HCT116 (cell line): Measurements from ENCODE around the gene AEBP1. TPM values are rescaled to one million over a fixed set of nuclear protein-coding genes. Genes with fewer than 3 reads are reported as not detected.

Experiments used
- ATAC-seq: fragments of 200-7000 bp; cut with Tn5 transposase; 2 replicates; pipeline ENCODE4 v1.9.1; 2020; ENCODE audit warnings: mild to moderate bottlenecking, moderate library complexity
- BruUV-seq: library from RNA; stranded (reverse); fragments of 400-500 nt; replicated peaks from 2 replicates; lab custom pipeline; 2021; lab: Mats Ljungman, UMichigan
- CTCF ChIA-PET: fragments of 300-600 bp; sonication (Branson Sonifier 250); formaldehyde crosslinking; loops from one replicate; lab custom pipeline; 2021; ENCODE audit warnings: antibody characterized with exemption; lab: Charles Lee
- POLR2A ChIA-PET: fragments of 300-600, 350-600 bp; sonication (Branson Sonifier 250); formaldehyde crosslinking; loops from one replicate; lab custom pipeline; 2021; ENCODE audit warnings: antibody characterized with exemption; lab: Charles Lee
- RAD21 ChIA-PET, 2 experiments: fragments of 300-600 bp; sonication (Branson Sonifier 250); formaldehyde crosslinking; loops; one replicate each; lab custom pipeline; 2023; ENCODE audit warnings: low total read pairs in 2 of 2; ENCODE audit not compliant: uncharacterized antibody in 2 of 2, unreplicated experiment in 2 of 2, low non-redundant PET in 1 of 2; lab: Charles Lee
- DNase-seq: peaks from one replicate; pipeline ENCODE4 v3.0.0-alpha.2; 2010; ENCODE audit warnings: low read depth, low spot score
- H2AFZ ChIP-seq: fragments of 200-600 bp; shearing (Covaris generic), sonication (generic); 2 replicates; pipeline ENCODE4 v1.6.1; 2017; ENCODE audit warnings: low read depth, mixed run types, mixed read lengths, antibody characterized with exemption, low read length; ENCODE audit not compliant: poor library complexity, severe bottlenecking
- H3K27ac ChIP-seq: 2 replicates; pipeline ENCODE4 v1.5.1; 2012; ENCODE audit warnings: low read depth, low read length
- H3K27me3 ChIP-seq: fragments of 200-600 bp; sonication (generic); 2 replicates; pipeline ENCODE4 v1.6.1; 2016; ENCODE audit warnings: mixed run types, low read length, mixed read lengths; ENCODE audit not compliant: insufficient read depth
- H3K36me3 ChIP-seq, 2 experiments: fragments of 200-500 bp in 1 of 2; fragments of 200-600 bp in 1 of 2; sonication (Bioruptor generic) in 1 of 2; sonication (generic) in 1 of 2; 2 replicates each; pipeline versions ENCODE4 v1.5.1 to v1.6.1; 2014 to 2016; ENCODE audit warnings: low read length in 2 of 2, inconsistent platforms in 1 of 2, mixed read lengths in 1 of 2, mixed run types in 1 of 2; ENCODE audit not compliant: insufficient read depth in 2 of 2, control insufficient read depth in 1 of 2
- H3K4me1 ChIP-seq, 2 experiments: fragments of 200-600 bp in 1 of 2; sonication (generic) in 1 of 2; 2 replicates each; pipeline versions ENCODE4 v1.5.1 to v1.6.1; 2012 to 2017; ENCODE audit warnings: low read length in 2 of 2, inconsistent platforms in 1 of 2, mild to moderate bottlenecking in 1 of 2, mixed read lengths in 1 of 2, mixed run types in 1 of 2, moderate library complexity in 1 of 2; ENCODE audit not compliant: insufficient read depth in 2 of 2, control insufficient read depth in 1 of 2
- H3K4me2 ChIP-seq: fragments of 200-600 bp; sonication (generic); 2 replicates; pipeline ENCODE4 v1.6.1; 2017; ENCODE audit warnings: mixed run types, low read length, mixed read lengths
- H3K4me3 ChIP-seq, 2 experiments: fragments of 200-600 bp in 1 of 2; sonication (generic) in 1 of 2; replicated peaks in 1 of 2; 2 replicates each; pipeline ENCODE4 v1.5.1; 2011 to 2016; ENCODE audit warnings: low read length in 2 of 2, control low read depth in 1 of 2, low read depth in 1 of 2, mild to moderate bottlenecking in 1 of 2, mixed read lengths in 1 of 2, mixed run types in 1 of 2
- H3K79me2 ChIP-seq: fragments of 200-600 bp; sonication (generic); 2 replicates; pipeline ENCODE4 v1.6.1; 2017; ENCODE audit warnings: mild to moderate bottlenecking, mixed run types, low read length, moderate library complexity, mixed read lengths; ENCODE audit not compliant: insufficient read depth
- H3K9ac ChIP-seq: fragments of 200-600 bp; sonication (generic); 2 replicates; pipeline ENCODE4 v1.6.1; 2016; ENCODE audit warnings: low read length, mixed read lengths
- H3K9me2 ChIP-seq: fragments of 200-600 bp; sonication (generic), shearing (Covaris generic); 2 replicates; pipeline ENCODE4 v1.6.1; 2017; ENCODE audit warnings: mixed run types, mild to moderate bottlenecking, moderate library complexity; ENCODE audit not compliant: insufficient read depth
- H3K9me3 ChIP-seq, 2 experiments: fragments of 200-500 bp in 1 of 2; fragments of 200-600 bp in 1 of 2; sonication (Bioruptor generic) in 1 of 2; sonication (generic) in 1 of 2; 2 replicates each; pipeline ENCODE4 v1.6.1; 2014 to 2017; ENCODE audit warnings: low read length in 2 of 2, mixed read lengths in 2 of 2, inconsistent platforms in 1 of 2, low read depth in 1 of 2, mild to moderate bottlenecking in 1 of 2, mixed run types in 1 of 2, moderate library complexity in 1 of 2; ENCODE audit not compliant: control insufficient read depth in 1 of 2, insufficient read depth in 1 of 2
- H4K20me1 ChIP-seq: fragments of 200-600 bp; sonication (generic), shearing (Covaris generic); 2 replicates; pipeline ENCODE4 v1.6.1; 2017; ENCODE audit warnings: mixed run types, mild to moderate bottlenecking, moderate library complexity; ENCODE audit not compliant: insufficient read depth
- CBX3 ChIP-seq: IDR thresholded peaks from 2 replicates; pipeline ENCODE4 v1.6.1; 2012; ENCODE audit warnings: low read depth
- CTCF ChIP-seq, 3 experiments: fragments of 200-600 bp in 1 of 3; sonication (generic) in 1 of 3; IDR thresholded peaks in 2 of 3; conservative IDR thresholded peaks in 1 of 3; 2 replicates each; pipeline ENCODE4 v1.5.1; 2012 to 2017; ENCODE audit warnings: low read depth in 2 of 3, low read length in 2 of 3, antibody characterized with exemption in 1 of 3, borderline replicate concordance in 1 of 3, control low read depth in 1 of 3, mild to moderate bottlenecking in 1 of 3, mixed read lengths in 1 of 3, mixed run types in 1 of 3, moderate library complexity in 1 of 3; ENCODE audit not compliant: insufficient read depth in 1 of 3
- ELF1 ChIP-seq: IDR thresholded peaks from 2 replicates; pipeline ENCODE4 v1.6.1; 2012; ENCODE audit warnings: low read depth, borderline replicate concordance
- EZH2 ChIP-seq: fragments of 200-600 bp; sonication (generic); IDR thresholded peaks from 2 replicates; pipeline ENCODE4 v1.6.1; 2017; ENCODE audit warnings: antibody characterized with exemption, mixed run types
- FOSL1 ChIP-seq: IDR thresholded peaks from 2 replicates; pipeline ENCODE4 v1.6.1; 2012; ENCODE audit warnings: low read depth
- JUND ChIP-seq: IDR thresholded peaks from 2 replicates; pipeline ENCODE4 v1.6.1; 2012
- MAX ChIP-seq: IDR thresholded peaks from 2 replicates; pipeline ENCODE4 v1.6.1; 2012
- POLR2A ChIP-seq: IDR thresholded peaks from 2 replicates; pipeline ENCODE4 v1.7.0; 2011; ENCODE audit warnings: borderline replicate concordance; ENCODE audit not compliant: insufficient read depth, insufficient read length; ENCODE audit errors: extremely low read depth
- POLR2AphosphoS5 ChIP-seq: IDR thresholded peaks from 2 replicates; pipeline ENCODE4 v1.6.1; 2011; ENCODE audit warnings: mild to moderate bottlenecking, low read depth, low read length, moderate library complexity
- SIN3A ChIP-seq: IDR thresholded peaks from 2 replicates; pipeline ENCODE4 v1.6.1; 2012; ENCODE audit warnings: low read depth
- SP1 ChIP-seq: IDR thresholded peaks from 2 replicates; pipeline ENCODE4 v1.6.1; 2012; ENCODE audit warnings: low read depth
- SRF ChIP-seq: IDR thresholded peaks from 2 replicates; pipeline ENCODE4 v1.6.1; 2012; ENCODE audit warnings: low read depth
- TCF7L2 ChIP-seq: IDR thresholded peaks from 2 replicates; pipeline ENCODE4 v1.7.0; 2011; ENCODE audit warnings: borderline replicate concordance, inconsistent platforms; ENCODE audit not compliant: insufficient read depth, insufficient read length; ENCODE audit errors: extremely low read depth
- YY1 ChIP-seq: IDR thresholded peaks from 2 replicates; pipeline ENCODE4 v1.6.1; 2011; ENCODE audit warnings: low read length, low read depth, moderate library complexity, mild to moderate bottlenecking; ENCODE audit not compliant: insufficient replicate concordance; ENCODE audit errors: extremely low read depth
- ZFX ChIP-seq: fragments of 450-650 bp; IDR thresholded peaks from 2 replicates; pipeline ENCODE4 v1.6.1; 2017
- ZNF274 ChIP-seq: fragments of 200-500 bp; sonication (Bioruptor generic); IDR thresholded peaks from 2 replicates; pipeline ENCODE4 v1.6.1; 2014; ENCODE audit warnings: mild to moderate bottlenecking, low read depth, low read length, inconsistent platforms
- intact Hi-C: fragments of 100-400 bp; cut with micrococcal nuclease; formaldehyde crosslinking; loops from 2 replicates; pipeline ENCODE4 v1.10.0; 2022
- total RNA-seq: library from RNA; stranded (reverse); gene quantifications from one replicate; pipeline ENCODE4 v1.2.1, GENCODE V29; 2021; ENCODE audit not compliant: unreplicated experiment
- TF ChIP-seq, protein P1 (sequence below): IDR thresholded peaks from 2 replicates; pipeline ENCODE4 v1.6.1; 2011; ENCODE audit warnings: mild to moderate bottlenecking, low read length, moderate library complexity; ENCODE audit not compliant: insufficient replicate concordance; ENCODE audit errors: extremely low read depth
- TF ChIP-seq, protein P2 (sequence below): IDR thresholded peaks from 2 replicates; pipeline ENCODE4 v1.6.1; 2012
- TF ChIP-seq, protein P3 (sequence below): IDR thresholded peaks from 2 replicates; pipeline ENCODE4 v1.6.1; 2012; ENCODE audit warnings: low read depth

Gene AEBP1
- total RNA-seq, 1 experiment from 2014 or later = 0.49 TPM

- TF ChIP-seq, protein P1, sequence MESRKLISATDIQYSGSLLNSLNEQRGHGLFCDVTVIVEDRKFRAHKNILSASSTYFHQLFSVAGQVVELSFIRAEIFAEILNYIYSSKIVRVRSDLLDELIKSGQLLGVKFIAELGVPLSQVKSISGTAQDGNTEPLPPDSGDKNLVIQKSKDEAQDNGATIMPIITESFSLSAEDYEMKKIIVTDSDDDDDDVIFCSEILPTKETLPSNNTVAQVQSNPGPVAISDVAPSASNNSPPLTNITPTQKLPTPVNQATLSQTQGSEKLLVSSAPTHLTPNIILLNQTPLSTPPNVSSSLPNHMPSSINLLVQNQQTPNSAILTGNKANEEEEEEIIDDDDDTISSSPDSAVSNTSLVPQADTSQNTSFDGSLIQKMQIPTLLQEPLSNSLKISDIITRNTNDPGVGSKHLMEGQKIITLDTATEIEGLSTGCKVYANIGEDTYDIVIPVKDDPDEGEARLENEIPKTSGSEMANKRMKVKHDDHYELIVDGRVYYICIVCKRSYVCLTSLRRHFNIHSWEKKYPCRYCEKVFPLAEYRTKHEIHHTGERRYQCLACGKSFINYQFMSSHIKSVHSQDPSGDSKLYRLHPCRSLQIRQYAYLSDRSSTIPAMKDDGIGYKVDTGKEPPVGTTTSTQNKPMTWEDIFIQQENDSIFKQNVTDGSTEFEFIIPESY = no peak
- TF ChIP-seq, protein P2, sequence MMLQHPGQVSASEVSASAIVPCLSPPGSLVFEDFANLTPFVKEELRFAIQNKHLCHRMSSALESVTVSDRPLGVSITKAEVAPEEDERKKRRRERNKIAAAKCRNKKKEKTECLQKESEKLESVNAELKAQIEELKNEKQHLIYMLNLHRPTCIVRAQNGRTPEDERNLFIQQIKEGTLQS = no peak
- TF ChIP-seq SRF (no peak), ZNF274 (no peak), ELF1 (no peak), YY1 (no peak), POLR2A (no peak), MAX (no peak), CTCF (IDR thresholded peaks at IDR 0.05 in 2 of 3, conservative IDR thresholded peaks at IDR 0.05 in 1 of 3; ENCODE audit: borderline replicate concordance in 1 of 3, insufficient read depth in 1 of 3, low read depth in 2 of 3, low read length in 2 of 3) (no peak), CBX3 (no peak), SIN3A (no peak), SP1 (no peak), JUND (no peak), POLR2AphosphoS5 (no peak), FOSL1 (no peak), EZH2 (no peak), ZFX (no peak), TCF7L2 (no peak)
- TF ChIP-seq, protein P3, sequence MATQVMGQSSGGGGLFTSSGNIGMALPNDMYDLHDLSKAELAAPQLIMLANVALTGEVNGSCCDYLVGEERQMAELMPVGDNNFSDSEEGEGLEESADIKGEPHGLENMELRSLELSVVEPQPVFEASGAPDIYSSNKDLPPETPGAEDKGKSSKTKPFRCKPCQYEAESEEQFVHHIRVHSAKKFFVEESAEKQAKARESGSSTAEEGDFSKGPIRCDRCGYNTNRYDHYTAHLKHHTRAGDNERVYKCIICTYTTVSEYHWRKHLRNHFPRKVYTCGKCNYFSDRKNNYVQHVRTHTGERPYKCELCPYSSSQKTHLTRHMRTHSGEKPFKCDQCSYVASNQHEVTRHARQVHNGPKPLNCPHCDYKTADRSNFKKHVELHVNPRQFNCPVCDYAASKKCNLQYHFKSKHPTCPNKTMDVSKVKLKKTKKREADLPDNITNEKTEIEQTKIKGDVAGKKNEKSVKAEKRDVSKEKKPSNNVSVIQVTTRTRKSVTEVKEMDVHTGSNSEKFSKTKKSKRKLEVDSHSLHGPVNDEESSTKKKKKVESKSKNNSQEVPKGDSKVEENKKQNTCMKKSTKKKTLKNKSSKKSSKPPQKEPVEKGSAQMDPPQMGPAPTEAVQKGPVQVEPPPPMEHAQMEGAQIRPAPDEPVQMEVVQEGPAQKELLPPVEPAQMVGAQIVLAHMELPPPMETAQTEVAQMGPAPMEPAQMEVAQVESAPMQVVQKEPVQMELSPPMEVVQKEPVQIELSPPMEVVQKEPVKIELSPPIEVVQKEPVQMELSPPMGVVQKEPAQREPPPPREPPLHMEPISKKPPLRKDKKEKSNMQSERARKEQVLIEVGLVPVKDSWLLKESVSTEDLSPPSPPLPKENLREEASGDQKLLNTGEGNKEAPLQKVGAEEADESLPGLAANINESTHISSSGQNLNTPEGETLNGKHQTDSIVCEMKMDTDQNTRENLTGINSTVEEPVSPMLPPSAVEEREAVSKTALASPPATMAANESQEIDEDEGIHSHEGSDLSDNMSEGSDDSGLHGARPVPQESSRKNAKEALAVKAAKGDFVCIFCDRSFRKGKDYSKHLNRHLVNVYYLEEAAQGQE = no peak
Observed at GRCh38 chr7:44056681-44057080, 47.5 kb upstream of the AEBP1 start.

More at GRCh38 chr7:44056681-44057080, 47.5 kb upstream of the AEBP1 start:
- no peaks in the 10 kb centered on the region for H3K9me2 ChIP-seq
- ATAC-seq (no peak), DNase-seq (no peak)
- no peak overlapping the region for H3K27ac ChIP-seq
- no TSS peak for BruUV-seq
- H2AFZ ChIP-seq = no peak overlapping the region
- ChIA-PET RAD21 (no interaction called here), CTCF (no interaction called here), POLR2A (no interaction called here)
- no peak overlapping the region for H3K4me2 ChIP-seq
- no peaks in the 10 kb centered on the region for H3K79me2 ChIP-seq
- no peaks in the 10 kb centered on the region for H3K27me3 ChIP-seq
- H4K20me1 ChIP-seq = no peaks in the 10 kb centered on the region
- H3K4me3 ChIP-seq = no peak overlapping the region
- H3K9me3 ChIP-seq = no peaks in the 10 kb centered on the region
- H3K4me1 ChIP-seq = no peaks in the 10 kb centered on the region
- intact Hi-C loops = no loop called here
- peaks cover 28 to 50% of the 10 kb centered on the region in 2 experiments for H3K36me3 ChIP-seq
- no peak overlapping the region for H3K9ac ChIP-seq
